ENCODE measurements around the gene CBLL1.

The CBLL1 gene, protein sequence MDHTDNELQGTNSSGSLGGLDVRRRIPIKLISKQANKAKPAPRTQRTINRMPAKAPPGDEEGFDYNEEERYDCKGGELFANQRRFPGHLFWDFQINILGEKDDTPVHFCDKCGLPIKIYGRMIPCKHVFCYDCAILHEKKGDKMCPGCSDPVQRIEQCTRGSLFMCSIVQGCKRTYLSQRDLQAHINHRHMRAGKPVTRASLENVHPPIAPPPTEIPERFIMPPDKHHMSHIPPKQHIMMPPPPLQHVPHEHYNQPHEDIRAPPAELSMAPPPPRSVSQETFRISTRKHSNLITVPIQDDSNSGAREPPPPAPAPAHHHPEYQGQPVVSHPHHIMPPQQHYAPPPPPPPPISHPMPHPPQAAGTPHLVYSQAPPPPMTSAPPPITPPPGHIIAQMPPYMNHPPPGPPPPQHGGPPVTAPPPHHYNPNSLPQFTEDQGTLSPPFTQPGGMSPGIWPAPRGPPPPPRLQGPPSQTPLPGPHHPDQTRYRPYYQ

GRCh38 chr7:107743567-107744344, at the start of gene CBLL1:
Gene CBLL1 (plus strand): TSS chr7:107744142. CDS start chr7:107744164, 22 bp downstream.
- peak; percentile 95 for DNase-seq

- no peak for DNase-seq
These were observed 49.6 kb upstream of the CBLL1 start for GRCh38 chr7:107694386-107694785.

DNA sequence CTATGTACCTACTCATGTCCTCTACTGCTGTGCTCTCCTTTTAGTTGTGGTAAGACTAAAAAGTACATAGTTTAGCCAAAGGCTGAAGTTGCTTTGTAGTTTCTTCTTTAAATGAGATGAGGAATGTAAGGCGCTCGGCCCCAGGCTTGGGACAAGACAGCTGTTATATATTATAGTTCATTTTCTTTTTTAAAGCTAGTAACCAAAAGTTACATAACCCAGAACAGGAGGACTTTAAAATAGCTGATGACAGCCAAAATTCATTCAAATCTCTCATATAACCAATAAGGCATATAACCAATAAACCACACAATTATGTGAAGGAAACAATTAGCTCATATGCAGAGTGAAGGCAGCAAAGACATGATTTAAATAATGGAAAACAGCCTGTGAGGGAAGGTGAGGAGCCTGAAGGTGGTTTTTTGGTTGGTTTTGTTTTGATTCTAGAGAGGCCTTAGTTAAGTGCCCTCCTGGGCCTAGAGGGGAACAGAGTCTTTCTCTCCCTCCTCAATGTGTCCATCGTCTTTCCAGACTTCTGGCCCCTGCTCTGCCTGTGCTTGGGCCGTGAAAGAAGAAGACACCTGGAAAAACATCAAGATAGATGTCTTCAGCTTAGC, 47.5 kb upstream of the CBLL1 start:
- DNase-seq: no peak

DNA sequence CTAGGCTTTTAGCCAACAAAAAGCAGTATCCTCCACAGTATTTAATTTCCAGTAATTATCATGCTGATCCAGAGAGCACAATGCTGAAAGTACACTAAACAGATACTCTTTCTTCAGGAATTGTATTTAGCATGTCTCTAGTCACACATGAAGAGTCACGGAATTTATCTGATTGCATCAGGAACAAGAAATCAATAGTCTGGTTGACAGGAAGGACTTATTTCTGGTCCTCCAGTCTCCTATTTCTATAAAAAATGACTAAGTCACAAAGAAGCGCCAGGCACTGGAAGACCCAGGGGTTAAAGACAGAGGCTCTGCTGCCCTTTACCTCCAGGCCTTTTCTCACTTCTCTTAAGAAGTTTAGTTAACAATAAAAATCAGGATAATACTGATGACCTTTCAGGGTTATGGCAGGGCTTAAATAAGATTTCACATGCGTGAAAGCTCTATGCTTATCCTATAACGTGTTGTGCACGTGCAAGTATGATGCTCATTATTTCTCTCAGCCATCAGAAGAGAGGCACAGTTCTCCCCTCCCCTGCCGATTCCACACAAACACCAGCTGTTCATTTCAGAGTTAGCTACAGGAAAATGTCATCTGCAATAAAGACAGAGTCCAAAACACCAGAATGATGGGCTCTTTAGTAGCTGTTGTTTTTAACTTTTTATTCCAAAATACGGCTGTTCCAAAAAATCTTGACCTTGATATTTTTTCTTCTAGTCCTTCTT, 46.5 kb upstream of the CBLL1 start:
- DNase-seq: no peak

GRCh38 chr7:107700570-107700969, 43.4 kb upstream of the CBLL1 start:
- DNase-seq: no peak

GRCh38 chr7:107701191-107701590, 42.8 kb upstream of the CBLL1 start:
- DNase-seq: no peak

DNA sequence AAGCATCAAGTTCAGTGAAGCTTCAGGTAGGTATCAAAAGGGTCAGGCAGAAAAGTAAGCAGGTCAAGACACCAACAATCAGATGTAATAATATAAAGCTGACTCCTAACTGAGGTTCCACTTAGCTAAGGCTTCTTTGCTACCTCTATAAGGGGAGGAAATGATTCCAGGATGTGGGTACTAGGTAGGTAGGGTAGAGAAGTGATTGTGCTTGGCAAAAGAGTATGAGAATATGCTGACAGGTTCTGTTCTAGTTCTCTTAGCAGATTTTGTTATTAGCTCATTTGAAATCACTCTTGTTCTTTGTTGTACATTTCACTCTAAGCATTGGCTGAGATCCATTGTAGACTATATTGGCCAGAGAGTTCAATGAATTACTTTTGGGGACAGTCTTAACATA, 40.7 kb upstream of the CBLL1 start:
- DNase-seq: no peak

- no peak for DNase-seq
These were observed 40.1 kb upstream of the CBLL1 start for GRCh38 chr7:107703872-107704271.

- DNase-seq: no peak
These were observed 35.0 kb upstream of the CBLL1 start for GRCh38 chr7:107708956-107709355.

DNA sequence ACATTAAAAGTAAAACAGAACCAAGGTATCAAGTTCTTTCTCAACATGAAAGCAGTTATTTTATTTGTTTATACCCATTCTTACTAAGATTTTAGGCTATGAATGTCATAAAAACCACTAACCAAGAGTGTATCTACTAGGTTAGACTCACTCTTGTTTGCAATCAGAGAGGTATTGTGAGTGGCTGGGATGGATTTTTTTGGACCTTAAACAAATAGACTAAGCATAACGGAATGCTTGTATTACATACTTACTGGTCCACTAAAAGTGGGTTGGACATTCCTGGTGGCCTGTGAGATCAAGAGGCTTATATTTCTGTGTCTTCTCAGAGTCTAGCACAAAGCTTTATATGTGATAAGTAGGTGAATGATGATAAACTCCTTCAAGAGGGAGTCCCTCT, 32.6 kb upstream of the CBLL1 start:
- DNase-seq: no peak

GRCh38 chr7:107712025-107712424, 31.9 kb upstream of the CBLL1 start:
- no peak for DNase-seq

- no peak for DNase-seq
These were observed 31.0 kb upstream of the CBLL1 start for GRCh38 chr7:107712896-107713295.

DNA sequence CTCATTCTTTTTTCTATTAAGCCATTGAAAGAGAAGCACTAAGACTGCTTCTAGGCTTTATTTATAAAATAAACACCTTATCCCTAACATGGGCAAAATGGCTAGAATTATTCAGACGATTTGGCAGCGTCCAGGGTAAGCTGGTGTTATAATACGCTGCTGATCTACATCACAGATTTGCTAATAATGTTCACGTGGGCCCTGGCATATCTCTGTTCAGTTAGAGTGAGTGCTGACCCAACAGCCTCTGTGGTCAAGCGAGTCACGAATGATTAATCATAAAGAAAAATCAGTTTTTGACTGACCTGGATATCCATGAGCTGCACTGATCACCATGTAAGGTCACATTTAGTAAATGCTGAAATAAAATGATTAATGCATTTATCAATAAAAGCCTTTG, 28.4 kb upstream of the CBLL1 start:
- DNase-seq: no peak

- no peak for DNase-seq
These were observed 25.3 kb upstream of the CBLL1 start for GRCh38 chr7:107718456-107719193.

GRCh38 chr7:107721286-107721685, 22.7 kb upstream of the CBLL1 start:
- no peak for DNase-seq

- DNase-seq: no peak
These were observed 20.7 kb upstream of the CBLL1 start for GRCh38 chr7:107723255-107723654.

DNA sequence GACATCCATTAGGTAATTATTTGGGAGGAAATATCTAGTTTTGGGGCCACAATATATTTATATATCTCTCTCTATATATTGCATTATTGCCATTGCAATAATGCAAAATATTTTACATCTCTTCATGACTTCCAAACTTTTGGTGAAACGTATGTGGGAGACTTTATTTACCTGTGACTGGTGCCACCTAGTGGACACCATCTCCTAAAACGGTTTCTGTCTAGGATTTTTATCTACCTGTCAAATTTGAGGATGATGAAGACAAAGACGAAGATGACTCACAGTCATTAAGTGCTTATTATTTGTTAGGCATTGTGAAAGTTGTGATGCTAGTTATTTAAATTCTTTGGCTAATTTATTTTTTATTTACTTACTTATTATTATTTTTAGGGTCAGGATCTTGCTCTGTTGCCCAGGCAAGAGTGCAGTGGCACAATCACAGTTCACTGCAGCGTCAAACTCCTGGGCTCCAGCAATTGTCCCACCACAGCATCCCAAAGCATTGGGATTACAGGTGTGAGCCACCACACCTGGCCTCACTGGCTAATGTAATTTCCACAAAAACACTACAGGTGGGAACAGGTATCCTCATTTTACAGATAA, 18.7 kb upstream of the CBLL1 start:
- DNase-seq: no peak

DNA sequence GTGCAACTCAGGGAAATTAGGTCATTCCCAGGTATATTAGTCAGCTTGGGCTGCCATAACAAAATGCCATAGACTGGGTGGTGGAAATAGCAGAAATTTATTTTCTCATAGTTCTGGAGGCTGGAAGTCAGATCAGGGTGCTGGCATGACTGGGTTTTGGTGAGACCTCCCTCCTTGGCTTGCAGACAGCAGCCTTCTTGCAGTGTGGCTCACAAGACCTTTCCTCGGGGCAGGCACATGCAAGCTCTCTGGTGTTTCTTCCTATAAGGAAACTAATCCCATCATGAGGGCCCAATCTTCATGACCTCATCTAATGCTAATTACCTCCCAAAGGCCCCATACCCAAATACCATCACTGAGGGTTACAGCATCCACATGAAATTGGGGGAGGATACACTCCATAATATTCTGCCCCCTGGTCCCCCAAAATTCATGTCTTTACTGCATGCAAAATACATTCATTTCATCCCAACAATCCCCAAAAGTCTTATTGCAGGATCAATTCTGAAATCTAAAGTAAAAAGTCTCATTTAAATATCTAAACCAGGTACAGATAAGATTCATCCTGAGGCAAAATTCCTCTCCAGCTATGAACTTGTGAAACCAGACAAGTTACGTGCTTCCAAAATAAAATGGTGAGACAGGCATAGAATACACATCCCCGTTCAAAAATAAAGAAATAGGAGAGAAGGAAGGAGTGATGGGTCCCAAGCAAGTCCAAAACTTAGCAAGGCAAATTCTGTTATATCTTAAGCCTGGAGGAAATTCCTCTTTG, 17.4 kb upstream of the CBLL1 start:
- DNase-seq: no peak

DNA sequence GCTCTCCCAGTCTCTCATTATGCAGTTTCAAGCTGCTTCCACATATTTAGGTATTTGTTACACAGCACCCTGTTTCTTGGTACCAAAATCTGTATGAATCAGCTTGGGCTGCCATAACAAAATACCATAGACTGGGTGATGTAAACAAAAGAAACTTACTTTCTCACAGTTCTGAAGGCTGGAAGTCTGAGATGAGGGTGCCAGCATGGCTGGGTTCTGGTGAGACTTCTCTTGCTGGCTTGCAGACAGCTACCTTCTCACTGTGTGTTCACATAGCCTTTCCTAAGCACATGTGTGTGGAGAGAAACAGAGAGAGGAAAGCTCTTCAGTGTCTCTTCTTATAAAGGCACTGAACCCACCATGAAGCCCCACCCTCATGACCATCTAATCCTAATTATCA, 15.7 kb upstream of the CBLL1 start:
- DNase-seq: no peak

DNA sequence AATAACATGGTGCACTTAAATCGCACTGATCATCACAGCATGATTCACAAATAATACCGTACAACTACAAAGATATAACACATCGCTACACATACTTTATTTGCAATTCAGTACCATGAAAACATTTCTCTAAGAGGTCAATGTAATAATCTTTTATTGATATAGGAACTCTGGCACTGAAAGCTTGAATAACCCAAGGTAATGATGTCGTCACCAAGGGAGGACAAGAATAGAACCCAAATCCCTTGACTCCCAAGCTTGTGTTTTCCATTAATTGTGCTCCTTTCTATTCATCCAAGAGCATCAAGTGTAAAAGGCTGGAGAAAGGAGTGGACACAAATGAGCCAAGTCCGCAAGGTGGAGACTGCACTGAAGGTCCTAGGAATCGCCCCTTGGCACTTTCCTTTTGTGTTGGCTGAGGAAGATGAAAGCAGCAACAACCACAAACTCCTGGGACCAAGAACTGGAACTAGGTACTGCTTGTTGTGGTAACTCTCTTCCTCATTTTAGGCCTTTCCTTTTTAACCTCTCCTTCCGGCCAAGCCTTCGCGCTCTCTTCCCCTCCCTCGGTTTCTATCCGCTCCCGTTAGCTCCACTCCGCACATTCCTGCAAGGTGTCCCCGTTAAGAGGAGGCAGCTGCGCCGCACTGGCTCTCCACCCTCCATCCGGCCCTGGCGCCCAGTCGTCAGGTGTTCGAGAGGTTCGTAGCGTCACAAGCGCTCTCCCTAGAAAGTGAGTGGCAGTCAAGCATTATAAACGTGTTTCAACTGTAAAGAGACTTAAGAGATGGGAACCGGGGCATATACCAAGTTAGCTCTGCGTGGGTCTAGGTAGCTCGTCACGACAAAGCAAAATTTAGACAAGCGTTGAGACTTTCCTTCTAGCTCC, 1.0 kb upstream of the CBLL1 start:
- DNase-seq: peak; percentile 67
